GM19238 (cell line): Measurements from ENCODE around the gene TBATA.

ENCODE experiments used
- DNase-seq: peaks from one replicate; pipeline ENCODE4 v3.0.0; 2011; ENCODE audit warnings: low spot score; ENCODE audit not compliant: insufficient read length

Gene TBATA

DNA sequence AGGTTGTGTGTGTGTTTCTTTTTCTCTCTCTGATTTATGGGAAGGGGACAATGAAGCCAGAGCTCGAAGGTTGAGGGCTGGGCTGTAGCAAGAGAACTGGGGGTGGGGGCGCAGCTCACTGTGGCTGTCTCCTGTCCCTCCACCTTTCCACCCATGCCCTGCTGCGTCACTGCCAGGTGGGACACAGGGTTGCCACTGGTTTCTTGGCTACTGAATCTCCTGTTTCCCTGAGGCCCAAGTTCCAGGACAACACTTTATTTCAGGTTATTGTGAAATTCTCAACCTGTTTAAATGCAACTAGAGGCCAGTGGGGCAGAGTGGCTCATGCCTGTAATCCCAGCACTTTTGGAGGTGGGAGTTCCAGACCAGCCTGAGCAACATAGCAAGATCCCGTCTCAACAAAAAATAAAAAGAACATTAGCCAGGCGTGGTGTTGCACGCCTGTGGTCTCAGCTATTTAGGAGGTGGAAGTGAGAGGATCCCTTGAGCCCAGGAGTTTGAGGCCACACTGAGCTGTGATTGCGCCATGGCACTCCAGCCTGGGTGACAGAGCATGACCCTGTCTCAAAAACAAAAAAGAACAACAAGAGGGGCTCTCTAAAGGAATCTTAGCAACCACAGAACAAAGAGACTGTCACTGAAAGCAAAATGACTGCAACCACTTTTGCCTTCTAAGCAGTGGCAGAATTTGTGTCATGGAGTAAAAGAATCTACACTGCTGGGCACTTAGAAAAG, 22.6 kb downstream of the TBATA start:
- no peak for DNase-seq

DNA sequence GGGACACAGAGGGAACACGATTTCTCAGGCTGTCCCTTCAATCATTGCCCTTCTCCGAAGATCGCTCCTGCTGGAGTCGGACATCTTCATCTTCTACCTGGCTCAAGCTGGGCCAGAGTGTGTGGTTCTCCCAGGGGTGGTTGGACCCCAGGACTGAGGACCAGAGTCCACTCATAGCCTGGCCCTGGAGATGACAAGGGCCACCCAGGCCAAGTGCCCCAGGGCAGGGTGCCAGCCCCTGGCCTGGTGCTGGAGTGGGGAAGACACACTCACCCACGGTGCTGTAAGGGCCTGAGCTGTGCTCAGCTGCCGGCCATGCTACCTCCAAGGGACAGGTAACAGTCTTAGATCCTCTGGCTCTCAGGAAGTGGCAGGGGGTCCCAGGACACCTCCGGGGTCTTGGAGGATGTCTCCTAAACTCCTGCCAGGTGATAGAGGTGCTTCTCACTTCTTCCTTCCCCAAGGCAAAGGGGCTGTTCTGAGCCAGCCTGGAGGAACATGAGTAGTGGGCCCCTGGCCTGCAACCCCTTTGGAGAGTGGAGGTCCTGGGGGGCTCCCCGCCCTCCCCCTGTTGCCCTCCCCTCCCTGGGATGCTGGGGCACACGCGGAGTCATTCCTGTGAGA, 23.3 kb downstream of the TBATA start:
- DNase-seq: no peak

DNA sequence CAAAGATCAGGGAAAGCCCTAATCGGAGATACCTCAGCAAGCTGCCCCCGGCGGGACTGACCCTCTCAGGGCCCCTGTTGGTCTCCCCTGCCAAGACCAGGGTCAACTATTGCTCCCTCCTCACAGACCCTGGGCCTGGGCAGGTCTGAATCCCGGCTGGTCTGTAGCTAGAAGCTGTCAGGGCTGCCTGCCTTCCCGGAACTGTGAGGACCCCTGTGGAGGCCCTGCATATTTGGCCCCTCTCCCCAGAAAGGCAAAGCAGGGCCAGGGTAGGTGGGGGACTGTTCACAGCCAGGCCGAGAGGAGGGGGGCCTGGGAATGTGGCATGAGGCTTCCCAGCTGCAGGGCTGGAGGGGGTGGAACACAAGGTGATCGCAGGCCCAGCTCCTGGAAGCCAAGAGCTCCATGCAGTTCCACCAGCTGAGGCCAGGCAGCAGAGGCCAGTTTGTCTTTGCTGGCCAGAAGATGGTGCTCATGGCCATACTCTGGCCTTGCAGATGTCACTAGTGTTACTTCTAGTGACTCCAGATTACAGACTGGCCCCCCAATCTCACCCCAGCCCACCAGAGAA, 24.1 kb downstream of the TBATA start:
- no peak for DNase-seq

DNA sequence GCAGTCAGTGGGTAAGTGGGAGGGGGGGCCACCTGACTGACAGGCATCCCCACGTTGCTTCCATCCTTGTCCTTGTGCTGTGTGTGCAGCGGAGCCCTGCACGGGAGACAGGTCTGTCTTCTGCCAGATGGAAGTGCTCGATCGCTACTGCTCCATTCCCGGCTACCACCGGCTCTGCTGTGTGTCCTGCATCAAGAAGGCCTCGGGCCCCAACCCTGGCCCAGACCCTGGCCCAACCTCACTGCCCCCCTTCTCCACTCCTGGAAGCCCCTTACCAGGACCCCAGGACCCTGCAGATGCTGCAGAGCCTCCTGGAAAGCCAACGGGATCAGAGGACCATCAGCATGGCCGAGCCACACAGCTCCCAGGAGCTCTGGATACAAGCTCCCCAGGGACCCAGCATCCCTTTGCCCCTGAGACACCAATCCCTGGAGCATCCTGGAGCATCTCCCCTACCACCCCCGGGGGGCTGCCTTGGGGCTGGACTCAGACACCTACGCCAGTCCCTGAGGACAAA, 24.8 kb downstream of the TBATA start:
- no peak for DNase-seq

DNA sequence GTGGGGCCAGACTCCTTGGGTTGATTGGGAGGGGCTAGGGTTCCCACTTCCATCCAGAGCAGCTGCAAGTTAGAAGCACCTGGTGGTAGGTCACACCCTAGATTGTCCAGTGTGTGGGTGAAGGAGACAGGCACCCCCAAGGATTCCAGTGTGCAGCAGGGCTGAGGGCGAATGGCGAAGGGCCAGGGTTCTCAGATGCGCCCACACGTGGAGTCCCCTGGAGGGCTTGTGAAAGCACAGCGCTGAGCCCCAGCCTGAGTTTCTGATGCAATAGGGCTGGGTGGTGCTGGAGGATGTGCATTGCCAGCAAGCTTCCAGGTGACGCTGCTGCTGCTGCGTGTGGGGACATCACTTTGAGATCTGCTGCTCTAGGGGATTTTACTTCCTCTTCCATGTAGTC, 25.4 kb downstream of the TBATA start:
- DNase-seq: no peak

DNA sequence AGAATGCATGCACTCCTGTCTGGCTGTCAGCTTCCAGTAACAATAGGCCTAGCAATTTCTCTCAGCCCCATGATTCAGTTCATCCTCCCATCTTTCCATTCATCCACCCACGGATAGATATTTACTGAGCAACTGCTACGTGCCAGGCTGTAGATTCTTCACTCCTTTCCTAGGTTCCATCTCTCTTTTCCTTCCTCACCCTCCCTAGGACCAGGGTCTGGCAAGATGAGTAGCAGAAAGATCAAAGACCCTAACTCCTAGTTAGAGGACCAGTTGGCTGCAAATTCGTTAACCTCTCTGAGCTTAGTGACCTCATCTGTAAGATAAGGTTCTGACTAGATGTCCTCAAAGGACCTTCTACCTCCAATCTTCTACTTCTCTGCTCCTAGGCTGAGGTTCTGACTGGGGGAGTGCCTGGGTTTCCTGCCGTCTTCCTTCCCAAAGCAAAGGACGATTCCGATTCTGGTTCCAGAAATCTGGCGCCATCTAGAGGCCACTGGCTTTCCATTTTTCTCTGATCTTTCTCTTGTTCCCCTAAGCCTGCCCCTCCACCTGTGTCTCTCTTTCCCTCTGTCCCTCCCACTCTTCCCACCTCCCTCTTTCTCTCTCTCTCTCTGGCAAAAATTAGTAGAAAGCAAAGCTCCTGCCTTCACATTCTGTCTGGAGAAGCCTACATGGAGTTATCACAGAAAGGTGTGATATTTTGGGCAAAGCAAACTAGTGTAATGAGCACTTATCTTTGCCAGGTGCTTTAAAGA, 26.2 kb downstream of the TBATA start:
- peak; percentile 58 for DNase-seq

DNA sequence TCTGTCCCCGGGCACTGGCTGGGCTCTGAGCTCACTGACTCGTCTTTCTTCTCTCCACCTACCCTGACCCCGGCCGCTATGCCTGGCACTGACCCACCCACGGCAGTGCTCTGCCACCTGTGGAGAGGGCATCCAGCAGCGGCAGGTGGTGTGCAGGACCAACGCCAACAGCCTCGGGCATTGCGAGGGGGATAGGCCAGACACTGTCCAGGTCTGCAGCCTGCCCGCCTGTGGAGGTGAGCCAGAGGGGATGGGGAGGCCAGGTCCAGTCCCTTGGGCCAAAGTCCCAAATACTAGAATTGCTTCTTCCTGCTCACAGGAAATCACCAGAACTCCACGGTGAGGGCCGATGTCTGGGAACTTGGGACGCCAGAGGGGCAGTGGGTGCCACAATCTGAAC, 27.3 kb downstream of the TBATA start:
- no peak for DNase-seq

DNA sequence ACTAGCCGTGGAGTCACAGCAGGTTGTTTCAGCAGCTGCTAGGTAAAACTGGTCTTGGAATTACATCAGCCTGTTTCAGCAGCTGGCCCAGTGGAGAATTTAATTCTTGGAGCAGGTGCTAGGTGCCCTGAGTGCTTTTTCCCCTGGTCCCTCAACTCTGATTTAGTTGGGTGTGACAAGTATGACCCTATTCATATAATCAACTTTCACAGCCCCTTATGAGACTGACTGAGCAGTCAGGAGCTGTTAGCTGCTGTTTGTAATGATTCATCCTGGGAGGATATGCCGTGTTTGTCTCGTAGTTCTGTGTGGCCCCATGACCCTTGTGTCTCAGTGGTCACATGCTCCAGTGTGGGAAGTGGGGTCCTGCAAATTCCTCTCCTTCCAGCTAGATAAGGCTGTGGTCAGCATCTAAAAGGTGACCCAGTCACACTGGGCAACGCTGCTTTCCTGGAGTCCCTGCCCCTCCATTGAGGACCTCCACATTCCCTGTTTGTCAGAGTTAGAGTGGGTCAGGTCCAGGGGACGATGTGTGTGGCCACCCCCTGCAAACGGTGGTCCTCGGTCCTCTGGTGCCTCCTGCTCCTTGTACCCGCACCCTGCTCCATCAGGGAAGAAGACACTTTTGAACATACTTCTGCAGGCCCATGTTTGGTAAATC, 28.3 kb downstream of the TBATA start:
- DNase-seq: no peak

DNA sequence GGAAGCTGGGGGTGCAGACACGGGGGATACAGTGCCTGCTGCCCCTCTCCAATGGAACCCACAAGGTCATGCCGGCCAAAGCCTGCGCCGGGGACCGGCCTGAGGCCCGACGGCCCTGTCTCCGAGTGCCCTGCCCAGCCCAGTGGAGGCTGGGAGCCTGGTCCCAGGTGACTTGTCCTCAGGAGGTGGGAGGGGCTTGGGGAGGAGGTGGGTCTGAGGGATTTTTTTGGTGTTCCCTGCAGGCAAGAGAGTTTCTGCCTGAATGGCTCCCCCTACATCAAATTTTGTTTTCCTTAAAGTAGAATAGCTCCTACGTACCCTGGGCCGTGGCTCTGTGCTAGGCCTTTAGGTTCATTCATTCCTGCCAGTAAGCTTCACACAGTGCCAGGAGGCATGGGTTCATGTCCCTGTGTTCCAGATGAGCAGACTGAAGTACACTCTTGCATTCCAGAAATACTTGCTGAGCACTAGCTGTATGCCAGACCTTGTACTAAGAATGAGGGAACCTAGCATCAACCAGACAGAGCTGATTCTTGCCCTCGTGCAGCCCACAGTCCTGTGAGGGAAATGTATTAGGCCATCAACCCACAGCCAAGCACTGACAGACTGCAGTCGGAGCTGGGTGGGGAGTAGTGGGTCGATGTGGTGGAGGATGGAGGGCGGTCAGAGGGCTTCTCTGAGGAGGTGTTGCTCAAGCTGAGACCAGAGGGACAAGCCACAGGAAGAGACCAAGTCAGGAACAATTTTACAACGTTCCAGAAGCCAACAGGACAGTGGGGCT, 31.1 kb downstream of the TBATA start:
- no peak for DNase-seq

DNA sequence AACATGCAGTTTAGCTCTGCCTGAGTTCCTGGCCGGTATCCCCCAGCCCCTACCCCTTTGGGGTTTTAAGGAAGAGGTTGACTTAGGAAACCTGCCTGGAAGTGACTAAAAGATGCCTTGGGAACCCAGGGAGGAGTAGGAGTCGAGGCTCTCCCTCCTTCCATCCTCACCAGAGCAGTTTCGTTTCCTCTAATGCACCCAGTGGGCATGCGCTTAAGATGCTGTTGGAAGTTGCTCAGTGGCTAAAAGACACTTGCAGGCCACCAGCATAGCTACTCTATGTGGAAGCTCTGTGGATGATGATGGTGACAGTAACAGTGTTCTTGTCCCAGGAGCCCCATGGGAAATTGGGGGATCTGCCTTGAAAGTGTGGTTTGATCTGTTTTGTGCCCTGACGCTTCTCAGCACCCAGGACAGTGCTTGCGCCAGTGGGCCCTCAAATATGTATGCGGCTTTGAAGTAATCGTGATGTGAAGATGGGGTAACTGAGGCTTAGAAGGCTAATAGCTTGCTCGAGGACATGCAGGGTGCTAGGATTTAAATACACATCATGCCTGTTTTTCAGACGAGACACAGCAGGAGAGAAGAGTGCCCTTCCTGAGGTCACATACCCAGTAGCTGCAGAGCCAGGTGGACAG, 32.0 kb downstream of the TBATA start:
- DNase-seq: no peak

DNA sequence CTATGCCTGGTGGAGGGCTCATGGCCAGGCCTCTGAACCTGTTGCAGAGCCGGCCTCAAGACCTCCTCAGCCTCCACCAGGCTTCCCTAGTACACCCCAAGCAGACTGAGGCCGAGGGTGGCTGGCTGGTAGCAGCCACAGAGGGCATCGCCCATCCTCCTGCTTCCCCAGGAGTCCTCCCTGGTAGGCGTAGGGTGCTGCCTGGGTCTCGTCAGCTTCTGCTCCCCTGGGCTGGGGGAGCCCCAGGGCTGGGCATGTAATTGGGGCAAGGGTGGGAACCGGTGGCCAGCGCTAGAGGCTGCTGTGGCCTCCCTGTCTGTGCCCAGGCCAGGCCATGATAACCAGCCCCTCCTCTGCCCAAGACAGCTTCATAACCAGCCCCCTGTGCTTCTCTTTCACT, 32.6 kb downstream of the TBATA start:
- no peak for DNase-seq

DNA sequence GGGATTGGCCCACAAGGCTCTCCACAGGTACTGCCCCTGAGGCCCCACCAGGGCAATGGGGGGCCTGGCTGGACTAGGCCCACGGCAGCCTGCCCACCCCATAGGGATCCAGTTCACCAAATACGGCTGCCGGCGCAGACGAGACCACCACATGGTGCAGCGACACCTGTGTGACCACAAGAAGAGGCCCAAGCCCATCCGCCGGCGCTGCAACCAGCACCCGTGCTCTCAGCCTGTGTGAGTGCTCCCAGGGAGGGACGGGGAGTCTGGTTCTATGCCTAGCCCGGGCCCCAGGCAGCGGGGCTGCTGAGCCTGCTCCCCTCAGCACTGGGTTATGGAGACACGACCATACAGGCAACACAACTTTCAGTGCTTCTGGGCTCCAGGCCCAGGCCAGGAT, 33.2 kb downstream of the TBATA start:
- DNase-seq: no peak

DNA sequence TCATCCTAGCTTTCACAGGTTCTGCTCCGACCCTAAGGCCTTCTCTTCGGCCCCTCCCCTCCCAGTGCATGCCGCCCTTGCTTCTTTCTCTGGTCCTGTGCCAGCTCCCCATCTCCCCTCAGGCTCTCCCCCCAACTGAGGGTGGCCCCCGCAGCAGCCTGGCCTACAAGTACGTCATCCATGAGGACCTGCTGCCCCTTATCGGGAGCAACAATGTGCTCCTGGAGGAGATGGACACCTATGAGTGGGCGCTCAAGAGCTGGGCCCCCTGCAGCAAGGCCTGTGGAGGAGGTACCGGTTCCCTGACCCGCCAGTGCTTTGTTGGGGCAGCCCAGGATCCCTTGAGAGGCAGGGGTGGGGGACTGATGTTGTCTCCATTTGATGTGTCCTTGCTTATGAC, 33.8 kb downstream of the TBATA start:
- DNase-seq: no peak

DNA sequence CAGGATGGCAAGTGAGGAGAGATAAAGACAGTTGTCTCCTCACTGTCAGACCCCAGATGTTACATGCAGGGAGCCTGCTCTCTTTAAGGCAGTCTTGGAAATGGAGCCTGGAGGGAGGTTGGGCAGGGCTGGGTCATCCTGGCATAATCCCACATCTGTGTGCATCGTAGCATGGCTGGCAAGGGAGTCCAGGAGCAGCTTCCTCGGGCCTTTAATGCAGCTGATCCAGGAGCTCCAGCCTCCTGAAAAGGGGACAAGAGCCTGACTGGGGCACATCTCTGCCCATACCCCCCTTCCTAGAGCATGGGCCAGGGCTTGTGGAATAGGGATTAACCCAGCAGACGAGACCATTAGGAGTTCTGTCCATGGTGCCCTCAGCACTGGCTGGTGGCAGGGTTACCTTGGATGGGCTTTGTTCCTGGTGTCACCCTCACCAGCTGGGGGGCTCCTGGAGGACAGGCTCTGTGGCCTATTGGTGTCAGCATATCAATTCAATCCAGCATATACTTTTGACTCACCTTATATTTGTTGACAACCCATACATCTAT, 34.9 kb downstream of the TBATA start:
- DNase-seq: no peak

DNA sequence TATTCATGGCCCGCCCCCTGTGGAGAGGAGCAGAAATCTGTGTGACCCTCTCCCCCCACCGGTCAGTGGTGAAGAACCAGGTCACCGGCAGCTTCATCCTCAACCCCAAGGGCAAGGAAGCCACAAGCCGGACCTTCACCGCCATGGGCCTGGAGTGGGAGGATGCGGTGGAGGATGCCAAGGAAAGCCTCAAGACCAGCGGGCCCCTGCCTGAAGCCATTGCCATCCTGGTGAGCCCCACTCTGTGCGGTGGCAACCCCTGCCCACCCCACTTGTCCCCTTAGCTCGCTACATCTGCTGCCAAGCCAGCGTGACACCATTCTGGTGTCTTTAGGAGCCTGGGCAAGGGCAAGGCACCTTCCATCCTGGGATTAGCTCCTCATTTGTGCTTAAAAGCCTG, 35.4 kb downstream of the TBATA start:
- DNase-seq: no peak

DNA sequence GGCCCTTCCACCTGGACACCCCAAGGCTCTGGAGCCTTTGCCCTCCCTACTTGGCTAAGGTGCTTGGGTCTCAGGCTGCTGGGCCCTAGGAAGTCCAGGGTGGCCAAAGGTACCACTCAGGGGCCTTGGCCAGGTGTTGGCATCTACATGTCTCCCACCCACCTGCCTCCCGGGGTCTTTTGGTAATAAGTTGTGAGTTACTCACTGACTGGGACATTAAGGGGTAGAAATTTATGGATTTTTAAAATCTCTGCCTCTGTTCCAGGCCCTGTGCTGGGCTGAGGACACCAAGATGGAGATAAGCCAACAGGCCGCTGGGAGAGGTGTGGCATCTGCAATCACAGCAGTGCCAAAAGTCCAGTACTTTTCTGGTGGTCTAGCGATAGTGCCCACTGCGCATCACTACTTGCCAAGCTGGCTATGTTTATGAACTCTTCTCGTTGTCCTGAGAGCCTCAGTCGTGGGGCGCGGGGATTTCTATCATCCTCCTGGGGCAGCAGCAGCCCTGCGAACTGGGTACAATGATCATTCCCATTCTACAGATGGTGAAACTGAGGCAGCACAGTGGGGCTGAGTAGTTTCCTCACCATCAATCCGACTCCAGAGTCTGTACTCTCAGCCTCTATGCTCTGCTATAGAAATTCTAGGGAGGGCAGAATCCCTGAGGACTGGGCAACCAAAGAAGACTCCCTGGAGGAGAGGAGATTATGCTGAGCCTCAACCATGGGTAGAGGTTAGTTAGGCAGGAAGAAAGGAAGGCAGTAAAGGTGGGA, 36.2 kb downstream of the TBATA start:
- no peak for DNase-seq

DNA sequence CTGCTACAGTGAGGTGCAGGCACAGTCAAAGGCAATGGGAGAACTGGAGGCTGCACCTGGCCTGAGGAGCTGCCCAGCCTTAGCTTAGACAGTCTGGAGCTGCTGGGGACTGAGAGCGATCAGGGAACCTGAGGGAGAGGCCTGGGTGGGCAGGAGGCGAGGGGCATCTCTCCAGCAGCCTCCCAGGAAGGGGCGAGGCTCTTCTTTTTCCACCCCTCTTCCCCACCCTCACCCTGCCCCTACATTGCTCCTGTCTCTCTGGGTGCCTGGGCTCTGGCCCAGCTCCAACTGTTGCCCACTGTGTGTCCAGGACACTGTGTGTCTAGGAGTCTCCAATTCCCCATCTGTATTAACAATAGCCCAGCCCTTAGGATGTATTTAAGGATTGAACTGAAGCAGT, 36.9 kb downstream of the TBATA start:
- no peak for DNase-seq

DNA sequence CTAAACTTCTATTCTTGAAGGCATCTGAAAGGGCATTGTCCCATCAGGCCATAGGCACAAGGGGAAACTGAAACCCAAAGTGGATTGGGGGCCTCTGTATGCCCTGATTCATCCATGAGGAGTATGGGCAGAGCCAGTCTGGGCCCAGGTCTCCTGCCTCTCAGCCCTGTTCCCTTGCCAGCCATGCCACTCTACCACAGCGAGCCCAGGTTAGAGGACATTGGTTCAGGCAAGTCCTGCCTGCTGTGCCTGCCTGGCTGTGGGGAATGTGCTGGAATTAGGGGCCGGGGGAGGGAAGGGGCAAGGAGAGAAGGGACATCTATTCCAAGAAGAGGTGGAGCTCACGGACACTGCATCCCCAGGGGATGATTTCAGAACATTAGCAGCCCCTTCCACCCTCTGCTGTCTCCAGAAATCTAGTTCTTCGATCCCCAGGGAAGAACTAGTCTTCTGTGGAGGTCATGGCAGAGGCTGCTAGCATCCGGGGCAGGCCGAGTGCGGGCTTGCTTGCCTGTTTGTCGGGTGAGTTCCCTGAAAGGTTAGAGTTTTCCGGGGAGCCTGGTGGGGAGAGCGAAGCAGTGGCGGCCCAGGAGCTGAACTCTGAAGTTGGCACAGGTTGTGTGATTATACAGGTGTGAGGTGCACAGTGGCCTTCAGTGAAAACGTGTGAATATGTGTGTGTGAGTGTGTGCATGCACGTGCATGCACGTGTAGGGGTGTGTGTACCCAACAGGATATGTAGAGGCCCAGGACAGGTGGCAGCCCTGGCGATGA, 37.8 kb downstream of the TBATA start:
- no peak for DNase-seq
